Epithelial cell of proximal tubule (primary cell): ENCODE measurements around the gene GLP1R. TPM values are rescaled to one million over a fixed set of nuclear protein-coding genes. Genes with fewer than 3 reads are reported as not detected.

Experiments used
- DNase-seq: peaks from one replicate; pipeline ENCODE4 v3.0.0-alpha.2; 2011; ENCODE audit warnings: low read depth
- H3K4me3 ChIP-seq: 2 replicates; pipeline ENCODE4 v1.5.1; 2011; ENCODE audit warnings: low read depth, mild to moderate bottlenecking, low read length
- total RNA-seq: library from RNA; depleted of rRNA; stranded (reverse); fragments of >200 nt; gene quantifications from 2 replicates; pipeline ENCODE4 v1.2.3, GENCODE V29; 2015
- TF ChIP-seq, protein P1 (sequence below): conservative IDR thresholded peaks from 2 replicates; pipeline ENCODE4 v1.5.1; 2012; ENCODE audit warnings: low read depth, mild to moderate bottlenecking, low read length

The GLP1R gene
- total RNA-seq, 1 donor from 2014 or later, result not detected

DNA sequence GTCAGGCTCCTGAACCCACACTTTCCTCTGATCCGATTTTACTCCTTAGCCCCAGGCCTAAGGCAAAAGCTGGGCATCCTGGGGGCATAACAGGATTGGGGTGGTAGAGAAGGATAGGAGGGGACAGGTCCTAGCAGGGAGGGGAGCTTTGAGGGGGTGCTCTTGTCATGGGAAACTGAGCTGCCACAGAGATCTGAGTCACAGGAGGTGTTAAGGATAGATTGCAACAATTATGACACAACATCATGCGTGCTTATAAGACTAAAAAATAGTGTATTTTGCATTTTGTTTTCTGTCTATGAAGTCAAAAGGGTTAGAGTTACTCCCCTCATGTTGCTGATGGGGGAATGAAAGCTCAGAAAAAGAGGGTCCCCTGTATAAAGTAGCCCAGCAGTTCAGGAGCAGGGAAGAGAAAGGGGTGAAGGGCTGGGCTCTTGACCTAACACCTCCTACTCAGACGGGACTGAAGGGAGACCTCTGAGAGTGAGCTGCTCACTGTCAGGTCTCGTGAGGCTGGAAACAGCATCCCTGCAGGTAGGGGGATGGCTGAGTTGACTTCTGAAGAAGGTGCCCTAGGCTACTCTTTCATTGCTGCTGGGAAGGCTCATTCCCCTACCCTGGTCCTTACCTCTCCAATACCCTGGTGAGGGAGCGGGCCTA, 2.0 kb downstream of the GLP1R start:
- H3K4me3 ChIP-seq, result no peak overlapping the region

DNA sequence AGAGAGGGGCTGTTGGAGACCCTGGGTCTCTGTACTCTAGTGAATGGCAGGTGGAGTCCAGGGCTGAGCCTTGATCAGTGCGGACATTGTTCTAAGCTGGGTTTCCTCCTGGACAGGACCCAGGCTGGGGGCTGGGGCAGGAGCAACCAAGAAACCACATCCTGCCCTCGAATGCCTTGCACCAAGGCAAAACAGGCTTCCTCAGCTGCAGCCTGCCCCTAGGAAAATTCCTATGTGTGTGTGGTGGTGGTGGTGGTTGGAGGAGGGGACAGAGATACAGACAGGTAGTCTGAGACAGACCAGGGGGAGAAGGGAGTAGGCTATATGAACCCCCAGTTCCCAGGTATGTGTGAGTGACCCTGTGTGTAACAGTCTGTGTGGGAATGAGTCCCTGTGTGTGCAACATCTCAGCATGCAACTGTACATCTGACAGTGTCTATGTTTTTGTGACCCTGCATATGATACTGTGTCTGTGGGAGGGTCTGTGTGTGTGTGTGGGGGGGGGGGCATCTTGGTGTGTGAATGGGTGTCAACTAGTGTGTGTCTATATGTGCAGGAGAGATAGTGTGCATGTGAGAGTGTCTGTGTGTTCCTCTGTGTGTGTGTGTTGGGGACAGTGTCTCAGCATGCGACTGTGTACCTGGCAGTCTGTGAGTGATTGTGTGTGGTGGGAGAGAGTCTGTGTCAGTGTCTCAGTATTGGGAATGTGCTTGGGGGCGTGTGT, 3.0 kb downstream of the GLP1R start:
- TF ChIP-seq, protein P1, sequence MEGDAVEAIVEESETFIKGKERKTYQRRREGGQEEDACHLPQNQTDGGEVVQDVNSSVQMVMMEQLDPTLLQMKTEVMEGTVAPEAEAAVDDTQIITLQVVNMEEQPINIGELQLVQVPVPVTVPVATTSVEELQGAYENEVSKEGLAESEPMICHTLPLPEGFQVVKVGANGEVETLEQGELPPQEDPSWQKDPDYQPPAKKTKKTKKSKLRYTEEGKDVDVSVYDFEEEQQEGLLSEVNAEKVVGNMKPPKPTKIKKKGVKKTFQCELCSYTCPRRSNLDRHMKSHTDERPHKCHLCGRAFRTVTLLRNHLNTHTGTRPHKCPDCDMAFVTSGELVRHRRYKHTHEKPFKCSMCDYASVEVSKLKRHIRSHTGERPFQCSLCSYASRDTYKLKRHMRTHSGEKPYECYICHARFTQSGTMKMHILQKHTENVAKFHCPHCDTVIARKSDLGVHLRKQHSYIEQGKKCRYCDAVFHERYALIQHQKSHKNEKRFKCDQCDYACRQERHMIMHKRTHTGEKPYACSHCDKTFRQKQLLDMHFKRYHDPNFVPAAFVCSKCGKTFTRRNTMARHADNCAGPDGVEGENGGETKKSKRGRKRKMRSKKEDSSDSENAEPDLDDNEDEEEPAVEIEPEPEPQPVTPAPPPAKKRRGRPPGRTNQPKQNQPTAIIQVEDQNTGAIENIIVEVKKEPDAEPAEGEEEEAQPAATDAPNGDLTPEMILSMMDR, result no peak
- no peak overlapping the region for H3K4me3 ChIP-seq
- no peak for DNase-seq

More for the DNA sequence above, 2.0 kb downstream of the GLP1R start:
- TF ChIP-seq, protein P1, result no peak
- no peak for DNase-seq

DNA sequence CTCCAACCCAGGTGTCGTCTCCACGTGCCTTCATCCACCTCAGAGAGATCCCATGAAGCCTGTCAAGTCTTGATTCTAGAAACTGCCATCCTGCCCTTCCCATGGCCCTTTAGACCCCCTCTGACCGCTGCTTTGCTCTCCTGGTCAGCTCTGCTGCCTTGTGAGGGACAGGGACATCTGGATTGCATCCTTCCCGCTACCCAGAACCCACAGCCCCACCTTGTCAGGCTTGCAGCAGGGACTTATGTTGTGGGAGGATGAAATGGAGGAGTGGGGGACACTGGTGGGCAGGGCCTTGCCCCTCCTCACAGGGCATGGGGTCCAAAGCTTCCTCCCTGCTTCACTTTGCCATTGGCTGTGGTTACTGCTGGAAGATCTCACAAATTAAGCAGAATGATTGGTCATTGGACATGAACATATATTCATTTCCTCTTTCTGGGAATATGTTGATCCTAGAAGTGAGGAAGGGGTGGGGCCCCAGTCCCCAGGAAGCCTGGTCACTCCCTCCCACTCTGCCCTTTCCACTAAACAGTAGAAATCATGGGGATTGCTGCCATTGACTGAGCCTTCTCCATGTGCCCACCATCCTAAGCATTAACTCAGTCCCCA, 4.5 kb downstream of the GLP1R start:
- TF ChIP-seq, protein P1, result no peak
- DNase-seq, result no peak
- H3K4me3 ChIP-seq, result no peak overlapping the region

DNA sequence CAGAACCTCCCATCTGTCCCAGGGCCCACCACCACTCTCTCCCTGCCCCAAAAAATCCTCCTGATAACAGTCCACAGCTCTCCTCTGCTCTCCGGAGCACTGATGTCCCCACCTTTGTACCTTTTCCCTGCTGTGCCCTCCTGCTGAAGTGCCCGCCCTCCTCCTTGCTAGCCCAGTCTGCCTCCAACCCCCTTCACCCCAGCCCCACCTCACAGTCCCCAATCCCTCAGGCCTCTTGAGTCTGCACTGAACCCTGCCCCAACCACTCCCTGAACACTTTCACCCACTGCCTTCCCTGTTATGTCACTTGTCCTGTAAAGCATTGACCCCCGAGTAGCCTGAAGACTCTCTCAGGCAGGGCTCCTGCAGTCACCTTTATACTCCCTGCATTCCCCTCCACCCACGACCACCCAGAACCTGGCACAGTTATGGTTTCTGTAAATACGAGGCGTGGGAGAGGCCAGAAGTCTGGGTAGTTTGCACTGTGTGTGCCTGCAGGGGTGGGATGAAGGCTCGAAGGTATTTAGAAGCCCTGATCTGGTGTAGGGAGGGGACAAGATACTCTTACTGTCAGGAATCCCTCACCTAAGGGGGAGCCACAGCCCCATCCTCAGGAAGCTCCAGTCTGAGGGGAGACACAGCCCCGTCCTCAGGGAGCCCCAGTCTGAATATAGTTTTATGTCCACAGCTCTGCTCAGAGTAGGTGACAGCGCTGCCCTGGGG, 5.4 kb downstream of the GLP1R start:
- TF ChIP-seq, protein P1, result no peak
- no peak for DNase-seq
- no peak overlapping the region for H3K4me3 ChIP-seq

DNA sequence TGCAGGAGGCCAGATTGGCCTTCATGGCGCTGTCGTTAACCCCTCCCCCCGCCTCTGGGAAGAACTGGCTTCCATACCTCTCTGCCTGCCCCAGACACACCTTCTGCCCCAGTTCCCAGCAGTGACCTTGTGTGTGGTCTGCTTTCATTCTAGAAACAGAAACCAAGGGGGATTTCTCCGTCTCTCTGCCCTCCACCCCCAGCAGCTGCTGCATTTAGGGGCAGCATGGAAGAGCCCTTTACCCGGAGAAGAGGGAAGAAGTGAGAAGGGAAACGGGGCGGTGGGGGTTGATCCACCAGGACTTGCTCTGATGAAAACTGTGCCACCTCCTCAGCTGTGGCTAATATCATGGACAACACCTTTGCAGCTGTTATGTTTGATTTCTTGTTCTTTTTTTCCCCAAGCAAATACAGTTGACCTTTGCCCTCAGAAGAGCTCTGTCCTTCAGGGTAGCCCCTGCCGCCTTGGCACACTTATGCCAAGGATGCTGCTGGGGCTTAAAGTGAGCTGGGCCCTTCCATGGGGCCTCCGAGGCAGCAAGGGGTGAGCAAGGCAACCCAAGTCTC, 6.1 kb downstream of the GLP1R start:
- no peak overlapping the region for H3K4me3 ChIP-seq
- DNase-seq, result no peak
- TF ChIP-seq, protein P1, result no peak

DNA sequence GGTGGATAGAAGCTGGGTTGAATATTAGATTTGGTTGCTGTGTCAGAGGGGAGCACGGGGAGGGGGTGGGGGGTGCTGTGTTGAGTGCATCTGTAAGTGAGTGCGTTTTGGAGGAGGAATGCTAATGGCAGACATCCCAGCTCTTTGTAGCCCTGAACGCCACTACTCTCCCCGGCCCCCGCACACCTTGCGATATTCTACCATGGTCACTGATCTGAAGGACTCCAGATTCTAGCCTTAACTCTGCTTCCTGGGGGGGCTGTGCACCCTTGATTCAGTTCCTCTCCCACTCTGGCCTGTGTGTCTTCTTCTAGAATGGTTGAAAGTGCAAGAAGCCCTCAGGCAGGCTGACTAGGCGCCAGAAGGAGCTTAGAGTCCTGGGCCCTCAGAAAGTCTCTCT, 7.1 kb downstream of the GLP1R start:
- TF ChIP-seq, protein P1, result no peak

More for the DNA sequence above, 7.1 kb downstream of the GLP1R start:
- no peak overlapping the region for H3K4me3 ChIP-seq
- DNase-seq, result no peak
